K562 (cell line): ENCODE data around the gene HSD17B1. TPM values are rescaled to one million over a fixed set of nuclear protein-coding genes. Genes with fewer than 3 reads are reported as not detected.

Experiments
- BRF1 ChIP-seq: IDR thresholded peaks from 3 replicates; pipeline ENCODE4 v1.6.1; 2011; ENCODE audit warnings: borderline replicate concordance, mild to moderate bottlenecking; ENCODE audit not compliant: insufficient read length; ENCODE audit errors: extremely low read depth
- CBFA2T2 ChIP-seq: fragments of 450-650 bp; conservative IDR thresholded peaks from 2 replicates; pipeline ENCODE4 v1.6.1; 2017; ENCODE audit warnings: mild to moderate bottlenecking
- HINFP ChIP-seq: fragments of 450-650 bp; conservative IDR thresholded peaks from 2 replicates; pipeline ENCODE4 v1.6.1; 2016; ENCODE audit warnings: missing genetic modification characterization, low read depth, mild to moderate bottlenecking, control low read depth, missing compliant biosample characterization
- MEIS2 ChIP-seq: fragments of 450-650 bp; IDR thresholded peaks from 2 replicates; pipeline ENCODE4 v1.6.1; 2014; ENCODE audit warnings: mild to moderate bottlenecking; ENCODE audit not compliant: partially characterized antibody
- MTA2 ChIP-seq: fragments of 450-650 bp; IDR thresholded peaks from 2 replicates; pipeline ENCODE4 v1.6.1; 2016; ENCODE audit warnings: low read depth
- MYNN ChIP-seq, 2 experiments: sonication (generic); formaldehyde crosslinking in 1 of 2; IDR thresholded peaks; 2 replicates each; pipeline versions ENCODE4 v1.5.0 to v1.6.1; 2016 to 2020; ENCODE audit warnings: antibody characterized with exemption in 1 of 2, missing genetic modification reagents in 1 of 2
- NEUROD1 ChIP-seq: fragments of 150-350 bp; IDR thresholded peaks from 2 replicates; pipeline ENCODE4 v1.6.1; 2014; ENCODE audit warnings: borderline replicate concordance, low read length, low read depth; ENCODE audit not compliant: partially characterized antibody
- NFXL1 ChIP-seq: fragments of 450-650 bp; formaldehyde crosslinking; IDR thresholded peaks from 2 replicates; pipeline ENCODE4 v1.4.0; 2021; ENCODE audit warnings: mild to moderate bottlenecking
- POLR3A ChIP-seq: IDR thresholded peaks from 2 replicates; pipeline ENCODE4 v1.6.1; 2011; ENCODE audit warnings: borderline replicate concordance, mild to moderate bottlenecking, moderate library complexity; ENCODE audit not compliant: insufficient read length, insufficient read depth; ENCODE audit errors: extremely low read depth
- POLR3G ChIP-seq: IDR thresholded peaks from 2 replicates; pipeline ENCODE4 v1.6.1; 2011; ENCODE audit not compliant: insufficient read length, insufficient replicate concordance; ENCODE audit errors: extremely low read depth
- PTBP1 ChIP-seq: fragments of 200-400 bp; formaldehyde crosslinking; IDR thresholded peaks from 2 replicates; pipeline ENCODE4 v1.6.1; 2017; ENCODE audit warnings: low read depth, low read length
- SMARCE1 ChIP-seq: fragments of 450-650 bp; IDR thresholded peaks from 2 replicates; pipeline ENCODE4 v1.7.1; 2016; ENCODE audit warnings: mild to moderate bottlenecking
- SOX6 ChIP-seq: fragments of 450-650 bp; IDR thresholded peaks from 2 replicates; pipeline ENCODE4 v1.6.1; 2014; ENCODE audit warnings: mild to moderate bottlenecking
- TRIM28 ChIP-seq: fragments of 450-650 bp; IDR thresholded peaks from 2 replicates; pipeline ENCODE4 v1.6.1; 2017
- ZFPM2 ChIP-seq: fragments of 250-450 bp; sonication (Bioruptor Pico); IDR thresholded peaks from 2 replicates; pipeline ENCODE4 v1.5.1; 2022; ENCODE audit warnings: mild to moderate bottlenecking
- ZNF398 ChIP-seq: fragments of 250-450 bp; sonication (Bioruptor Pico); IDR thresholded peaks from 2 replicates; pipeline ENCODE4 v1.8.0; 2021; ENCODE audit warnings: moderate library complexity, mild to moderate bottlenecking, inconsistent platforms
- ZNF583 ChIP-seq: fragments of 250-450 bp; sonication (Bioruptor Pico); IDR thresholded peaks from 2 replicates; pipeline ENCODE4 v1.4.0; 2020
- ZNF639 ChIP-seq, 2 experiments: fragments of 200-800 bp in 1 of 2; sonication (Bioruptor generic) in 1 of 2; sonication (generic) in 1 of 2; formaldehyde crosslinking in 1 of 2; IDR thresholded peaks in 1 of 2; conservative IDR thresholded peaks in 1 of 2; 2 replicates each; pipeline versions ENCODE4 v1.5.0 to v1.6.1; 2016 to 2020; ENCODE audit warnings: missing compliant biosample characterization in 1 of 2, missing genetic modification characterization in 1 of 2, missing genetic modification reagents in 1 of 2
- polyA plus RNA-seq, 8 experiments: library from polyadenylated mRNA; depleted of rRNA in 4 of 8; stranded (reverse) in 5 of 8; unstranded in 3 of 8; fragments of >200 nt; fragmentation: Nextera tagmentation in 2 of 8; fragmentation: Illumina TruSeq in 1 of 8; extraction: Ambion mirVana in 2 of 8; extraction: Trizol in 1 of 8; gene quantifications; 2 replicates each; pipeline versions ENCODE4 v1.2.1 to v1.2.3, GENCODE V29; 2011 to 2014; ENCODE audit warnings: inconsistent platforms in 1 of 8, missing spikeins in 1 of 8
- total RNA-seq, 7 experiments: library from RNA; depleted of rRNA in 6 of 7; stranded (reverse); fragments of >200 nt in 6 of 7; fragmentation: Illumina TruSeq in 2 of 7; extraction: Trizol in 2 of 7; gene quantifications; 2 replicates each; pipeline versions ENCODE4 v1.2.1 to v1.2.3, GENCODE V29; 2011 to 2021; ENCODE audit warnings: low replicate concordance in 1 of 7
- TF ChIP-seq, protein P1 (sequence below): fragments of 450-650 bp; IDR thresholded peaks from 2 replicates; pipeline ENCODE4 v1.6.1; 2017; ENCODE audit warnings: mild to moderate bottlenecking, moderate library complexity

The HSD17B1 gene
- total and polyA plus RNA-seq, 9 of the 15 experiments (the other 6 are each of a cell fraction or from before 2014, with no cell fraction given), result 0.55 to 21.1 (median 3.6) TPM

DNA sequence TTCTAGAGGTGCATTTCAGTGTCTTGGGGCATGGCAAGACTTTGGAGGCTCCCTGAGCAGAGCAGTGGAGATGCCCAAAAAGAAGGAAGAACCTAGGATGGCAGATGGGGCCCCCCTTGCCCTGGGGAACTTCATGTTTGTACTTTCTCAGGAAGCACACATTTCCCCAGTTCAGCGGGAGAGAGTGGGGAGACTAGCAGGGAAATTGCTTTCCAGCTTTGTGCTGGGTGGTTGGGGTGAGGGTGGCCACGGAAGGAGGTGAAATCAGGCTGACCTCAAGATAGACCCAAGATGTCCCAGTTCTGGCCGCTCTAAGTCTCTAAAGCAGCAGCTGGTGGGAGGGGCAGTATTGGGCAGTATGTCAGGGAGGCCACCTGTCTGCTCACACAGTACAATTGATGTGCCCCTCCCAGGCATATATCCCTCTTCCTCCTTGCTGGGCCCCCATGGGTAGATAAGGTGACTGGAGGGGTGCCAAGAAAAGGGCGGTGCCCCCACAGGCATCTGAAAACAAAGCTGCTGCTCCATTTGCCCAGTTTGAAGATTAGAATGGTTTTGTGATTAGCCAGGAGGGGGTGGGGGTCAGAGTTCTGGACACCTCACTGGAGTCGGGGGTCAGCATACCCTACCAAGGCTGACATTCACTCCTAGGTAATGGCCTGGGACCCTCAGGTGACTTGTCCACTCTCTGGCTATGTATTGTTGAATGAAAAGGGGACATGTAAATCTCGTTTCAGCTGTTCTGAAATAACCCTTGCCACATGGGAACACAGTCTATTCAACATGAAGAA is 33.8 kb upstream of the HSD17B1 start (continued):
- TF ChIP-seq POLR3A, result no peak
- TF ChIP-seq NFXL1 (CRISPR knock-in tag), result no peak
- no peak for TF ChIP-seq ZFPM2 (CRISPR knock-in tag)
- TF ChIP-seq MYNN (IDR thresholded peaks at IDR 0.05), result peak; percentile 94
- TF ChIP-seq MYNN (CRISPR knock-in tag; IDR thresholded peaks at IDR 0.05), result no peak
- TF ChIP-seq TRIM28, result no peak
- TF ChIP-seq ZNF398 (CRISPR knock-in tag), result no peak
- peak; percentile 39; the same call in 1 of the 2 replicates for TF ChIP-seq MTA2
- peak; percentile 56 for TF ChIP-seq NEUROD1
- TF ChIP-seq, protein P1, sequence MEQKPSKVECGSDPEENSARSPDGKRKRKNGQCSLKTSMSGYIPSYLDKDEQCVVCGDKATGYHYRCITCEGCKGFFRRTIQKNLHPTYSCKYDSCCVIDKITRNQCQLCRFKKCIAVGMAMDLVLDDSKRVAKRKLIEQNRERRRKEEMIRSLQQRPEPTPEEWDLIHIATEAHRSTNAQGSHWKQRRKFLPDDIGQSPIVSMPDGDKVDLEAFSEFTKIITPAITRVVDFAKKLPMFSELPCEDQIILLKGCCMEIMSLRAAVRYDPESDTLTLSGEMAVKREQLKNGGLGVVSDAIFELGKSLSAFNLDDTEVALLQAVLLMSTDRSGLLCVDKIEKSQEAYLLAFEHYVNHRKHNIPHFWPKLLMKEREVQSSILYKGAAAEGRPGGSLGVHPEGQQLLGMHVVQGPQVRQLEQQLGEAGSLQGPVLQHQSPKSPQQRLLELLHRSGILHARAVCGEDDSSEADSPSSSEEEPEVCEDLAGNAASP, result no peak
- TF ChIP-seq POLR3G, result no peak
- no peak for TF ChIP-seq HINFP (tag)
- peak in 1 of 2 experiments; percentile 23; a peak in 2 of 4 replicates for TF ChIP-seq ZNF639 (CRISPR knock-in tag; conservative IDR thresholded peaks at IDR 0.05 in 1 of 2, IDR thresholded peaks at IDR 0.05 in 1 of 2)
- peak; percentile 23 for TF ChIP-seq SMARCE1
- TF ChIP-seq BRF1, result no peak
- TF ChIP-seq MEIS2, result peak; percentile 63
- peak; percentile 17; the same call in 1 of the 2 replicates for TF ChIP-seq ZNF583 (CRISPR knock-in tag)
- TF ChIP-seq PTBP1, result 0 out of 2 replicates have a peak, but pooled peaks have one; percentile 6
- peak; percentile 84 for TF ChIP-seq CBFA2T2
- peak; percentile 96 for TF ChIP-seq SOX6
